Tibial nerve (tissue), 4 donors: ENCODE results near the gene GALNT18.

Experiments
- CTCF ChIP-seq, 5 experiments: fragments of 200-600 bp in 3 of 5; fragments of 450-650 bp in 2 of 5; sonication (generic) in 3 of 5; IDR thresholded peaks; one replicate each; pipeline ENCODE4 v1.5.1; 2016 to 2019; ENCODE audit warnings: antibody characterized with exemption in 5 of 5, mild to moderate bottlenecking in 3 of 5, moderate library complexity in 2 of 5
- EP300 ChIP-seq, 2 donors: sonication (generic); formaldehyde crosslinking; IDR thresholded peaks; one replicate each; pipeline ENCODE4 v1.6.1; 2017; ENCODE audit warnings: antibody characterized with exemption in 2 of 2, mild to moderate bottlenecking in 1 of 2
- POLR2A ChIP-seq, 2 donors: fragments of 450-650 bp; IDR thresholded peaks; one replicate each; pipeline ENCODE4 v1.6.1; 2017; ENCODE audit warnings: antibody characterized with exemption in 2 of 2, mild to moderate bottlenecking in 2 of 2, moderate library complexity in 2 of 2

DNA sequence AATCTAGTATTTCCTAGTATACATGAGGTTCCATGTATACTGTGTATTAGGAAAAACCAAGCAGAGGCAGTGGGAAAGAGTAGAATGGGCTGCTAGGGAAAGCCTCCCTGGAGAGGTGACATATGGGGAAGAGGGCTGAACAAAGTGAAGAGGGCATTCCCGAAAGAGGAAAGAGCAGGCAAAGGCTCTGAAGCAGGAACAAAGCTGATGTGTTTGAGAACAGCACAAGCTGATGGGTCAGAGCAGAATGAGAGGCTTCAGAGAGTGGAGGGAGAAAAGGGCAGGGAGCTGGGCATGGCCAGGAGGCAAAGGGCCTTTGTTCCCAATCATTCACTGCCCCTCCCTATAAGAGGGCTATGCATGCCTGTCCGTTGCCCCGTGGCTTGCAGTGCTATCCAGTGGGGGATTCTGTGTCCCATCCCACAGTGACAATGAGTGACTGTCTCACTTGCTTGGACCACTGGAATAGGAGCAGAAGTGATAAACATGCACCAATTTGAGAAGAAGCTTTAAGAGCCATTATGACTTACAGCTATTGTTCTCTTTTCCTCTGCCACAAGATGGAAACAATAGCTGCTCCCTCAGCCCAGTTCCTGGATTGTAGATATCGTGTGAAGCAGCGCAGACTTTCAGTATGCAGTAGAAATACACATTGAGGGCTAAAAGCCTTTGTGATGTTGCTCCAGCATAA, 39.6 kb downstream of the GALNT18 start:
- TF ChIP-seq CTCF (IDR thresholded peaks at IDR 0.05) = no peak
- TF ChIP-seq POLR2A (IDR thresholded peaks at IDR 0.05) = no peak
- no peak for TF ChIP-seq EP300 (IDR thresholded peaks at IDR 0.05)
